WTC11 (cell line): Measurements from ENCODE around the gene STK35. TPM values are rescaled to one million over a fixed set of nuclear protein-coding genes. Genes with fewer than 3 reads are reported as not detected.

Source experiments
- ATAC-seq: fragments of 200-7000 bp; cut with Tn5 transposase; 2 replicates; pipeline ENCODE4 v1.10.0; 2021; ENCODE audit warnings: mild to moderate bottlenecking, moderate library complexity
- CTCF ChIA-PET: fragments of 300-600 bp; sonication (Branson Sonifier 250); formaldehyde crosslinking; loops from one replicate; lab custom pipeline; 2021; ENCODE audit warnings: antibody characterized with exemption; lab: Charles Lee
- POLR2A ChIA-PET: fragments of 350-600 bp; sonication (Branson Sonifier 250); formaldehyde crosslinking; loops from one replicate; lab custom pipeline; 2021; ENCODE audit warnings: antibody characterized with exemption; lab: Charles Lee
- DNase-seq: peaks from one replicate; pipeline ENCODE4 v3.0.0; 2021; ENCODE audit warnings: low spot score
- H3K27ac Mint-ChIP-seq: 2 replicates; pipeline ENCODE4 v1.8.0; 2021; ENCODE audit warnings: mixed read lengths
- H3K27me3 Mint-ChIP-seq: 2 replicates; pipeline ENCODE4 v1.8.0; 2021; ENCODE audit warnings: low read depth, mild to moderate bottlenecking, moderate library complexity, mixed read lengths
- H3K36me3 Mint-ChIP-seq: 2 replicates; pipeline ENCODE4 v1.8.0; 2021; ENCODE audit warnings: mixed read lengths
- H3K4me1 Mint-ChIP-seq: 2 replicates; pipeline ENCODE4 v1.8.0; 2022; ENCODE audit warnings: mixed read lengths
- H3K4me3 Mint-ChIP-seq: 2 replicates; pipeline ENCODE4 v1.8.0; 2021; ENCODE audit warnings: mild to moderate bottlenecking, moderate library complexity, mixed read lengths
- H3K9me3 Mint-ChIP-seq: 2 replicates; pipeline ENCODE4 v1.8.0; 2021; ENCODE audit warnings: mixed read lengths
- ATF1 ChIP-seq: sonication (generic); formaldehyde crosslinking; IDR thresholded peaks from 2 replicates; pipeline ENCODE4 v1.8.1; 2023; ENCODE audit warnings: mild to moderate bottlenecking, moderate library complexity, missing genetic modification reagents
- CREB1 ChIP-seq: sonication (generic); formaldehyde crosslinking; IDR thresholded peaks from 2 replicates; pipeline ENCODE4 v1.8.0; 2023; ENCODE audit warnings: mild to moderate bottlenecking, missing genetic modification reagents
- CTCF ChIP-seq: fragments of 200-600 bp; IDR thresholded peaks from 2 replicates; pipeline ENCODE4 v1.8.0; 2022; ENCODE audit warnings: antibody characterized with exemption
- ESRRA ChIP-seq: sonication (generic); formaldehyde crosslinking; IDR thresholded peaks from 2 replicates; pipeline ENCODE4 v1.8.1; 2022; ENCODE audit warnings: mild to moderate bottlenecking, missing genetic modification reagents, borderline replicate concordance
- FOXJ3 ChIP-seq: sonication (generic); formaldehyde crosslinking; IDR thresholded peaks from 2 replicates; pipeline ENCODE4 v1.9.0; 2021; ENCODE audit warnings: missing genetic modification reagents, mild to moderate bottlenecking, borderline replicate concordance
- GRHL2 ChIP-seq: fragments of 250-450 bp; sonication (Bioruptor Pico); IDR thresholded peaks from 2 replicates; pipeline ENCODE4 v1.8.0; 2022; ENCODE audit warnings: mild to moderate bottlenecking, moderate library complexity; ENCODE audit not compliant: insufficient replicate concordance, severe bottlenecking
- HMGXB4 ChIP-seq: sonication (generic); formaldehyde crosslinking; IDR thresholded peaks from 2 replicates; pipeline ENCODE4 v1.8.1; 2023; ENCODE audit warnings: mild to moderate bottlenecking, moderate library complexity, missing genetic modification reagents
- JAZF1 ChIP-seq: fragments of 250-450 bp; sonication (Bioruptor Pico); IDR thresholded peaks from 2 replicates; pipeline ENCODE4 v1.9.0; 2021; ENCODE audit warnings: moderate library complexity, mild to moderate bottlenecking, inconsistent platforms
- MYBL2 ChIP-seq: sonication (generic); formaldehyde crosslinking; IDR thresholded peaks from 2 replicates; pipeline ENCODE4 v1.8.1; 2023; ENCODE audit warnings: mild to moderate bottlenecking, moderate library complexity, missing genetic modification reagents
- RELA ChIP-seq: sonication (generic); formaldehyde crosslinking; IDR thresholded peaks from 2 replicates; pipeline ENCODE4 v1.8.1; 2022; ENCODE audit warnings: missing genetic modification reagents, mild to moderate bottlenecking, borderline replicate concordance
- RORB ChIP-seq: fragments of 250-450 bp; sonication (Bioruptor Pico); IDR thresholded peaks from 2 replicates; pipeline ENCODE4 v1.9.0; 2021; ENCODE audit warnings: mild to moderate bottlenecking
- SMAD4 ChIP-seq: sonication (generic); formaldehyde crosslinking; IDR thresholded peaks from 2 replicates; pipeline ENCODE4 v1.8.0; 2022; ENCODE audit warnings: mild to moderate bottlenecking, missing genetic modification reagents
- SOX15 ChIP-seq: fragments of 250-450 bp; sonication (Bioruptor Pico); IDR thresholded peaks from 2 replicates; pipeline ENCODE4 v1.9.0; 2021; ENCODE audit warnings: mild to moderate bottlenecking
- STAT6 ChIP-seq: sonication (generic); formaldehyde crosslinking; conservative IDR thresholded peaks from 2 replicates; pipeline ENCODE4 v1.8.1; 2023; ENCODE audit warnings: mild to moderate bottlenecking, low read depth, missing genetic modification reagents, moderate library complexity
- TCF7 ChIP-seq: sonication (generic); formaldehyde crosslinking; IDR thresholded peaks from 2 replicates; pipeline ENCODE4 v1.8.0; 2022; ENCODE audit warnings: mild to moderate bottlenecking, low read depth, missing genetic modification reagents, moderate library complexity
- ZBTB21 ChIP-seq: sonication (generic); formaldehyde crosslinking; IDR thresholded peaks from 2 replicates; pipeline ENCODE4 v1.8.1; 2023; ENCODE audit warnings: mild to moderate bottlenecking, missing genetic modification reagents, borderline replicate concordance
- ZNF138 ChIP-seq: sonication (generic); formaldehyde crosslinking; conservative IDR thresholded peaks from 2 replicates; pipeline ENCODE4 v1.8.1; 2022; ENCODE audit warnings: mild to moderate bottlenecking, moderate library complexity, missing genetic modification reagents
- ZNF263 ChIP-seq: sonication (generic); formaldehyde crosslinking; IDR thresholded peaks from 2 replicates; pipeline ENCODE4 v1.8.1; 2022; ENCODE audit warnings: low read depth, mild to moderate bottlenecking, moderate library complexity, missing genetic modification reagents
- ZNF671 ChIP-seq: fragments of 250-450 bp; sonication (Bioruptor Pico); IDR thresholded peaks from 2 replicates; pipeline ENCODE4 v1.8.0; 2021; ENCODE audit warnings: mild to moderate bottlenecking
- ZSCAN18 ChIP-seq: fragments of 250-450 bp; sonication (Bioruptor Pico); IDR thresholded peaks from 2 replicates; pipeline ENCODE4 v2.1.2; 2022; ENCODE audit warnings: mild to moderate bottlenecking, moderate library complexity
- total RNA-seq: library from RNA; stranded (reverse); gene quantifications from 3 replicates; pipeline ENCODE4 v1.2.3, GENCODE V29; 2021
- TF ChIP-seq, protein P1 (sequence below): sonication (generic); formaldehyde crosslinking; IDR thresholded peaks from 2 replicates; pipeline ENCODE4 v1.8.0; 2022; ENCODE audit warnings: mild to moderate bottlenecking, missing genetic modification reagents

STK35 gene
- total RNA-seq, 1 experiment from 2014 or later = 37.2 TPM

- CTCF ChIA-PET = interaction anchor here (1.1 kb wide), 1 partner anchor 45 kb away, joined by 3 read pairs; no protein-coding TSS in a partner anchor
- ATAC-seq = no peak
Measured at GRCh38 chr20:2127238-2127637, 25.6 kb downstream of the STK35 start.

DNA sequence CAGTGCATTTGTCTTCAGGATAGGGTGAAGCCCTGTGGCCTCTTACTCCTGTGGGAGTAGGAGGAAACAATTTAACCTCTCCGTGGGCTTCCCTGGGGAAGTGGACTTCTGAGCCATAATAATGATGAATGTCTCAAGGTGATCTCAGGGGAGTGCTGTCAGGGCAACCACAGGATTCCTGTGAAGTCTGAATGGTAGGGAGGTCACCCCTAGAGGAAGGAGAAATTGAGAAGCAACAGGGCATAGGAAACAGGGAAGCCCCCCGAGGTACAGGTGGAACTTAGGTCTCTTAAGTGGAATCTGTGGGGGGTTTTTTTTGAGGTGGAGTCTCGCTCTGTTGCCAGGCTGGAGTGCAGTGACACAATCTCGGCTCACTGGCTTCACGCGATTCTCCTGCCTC lies 26.9 kb downstream of the STK35 start:
- Mint-ChIP-seq H3K9me3 (no peaks in the 10 kb centered on the region), H3K27me3 (no peaks in the 10 kb centered on the region), H3K36me3 (no peaks in the 10 kb centered on the region), H3K4me1 (peaks cover 40% of the 10 kb centered on the region), H3K27ac (no peak overlapping the region), H3K4me3 (no peak overlapping the region)
- ChIA-PET CTCF (interaction anchor here (1.1 kb wide), 1 partner anchor 44 kb away, joined by 3 read pairs; no protein-coding TSS in a partner anchor), POLR2A (no interaction called here)
- no peak for TF ChIP-seq SMAD4 (CRISPR knock-in tag)
- TF ChIP-seq TCF7 (CRISPR knock-in tag) = no peak
- no peak for TF ChIP-seq HMGXB4
- TF ChIP-seq JAZF1 (CRISPR knock-in tag) = no peak
- no peak for TF ChIP-seq ATF1 (CRISPR knock-in tag)
- no peak for TF ChIP-seq RELA (CRISPR knock-in tag)
- no peak for TF ChIP-seq CREB1 (CRISPR knock-in tag)
- TF ChIP-seq ZBTB21 (CRISPR knock-in tag) = no peak
- no peak for TF ChIP-seq SOX15 (CRISPR knock-in tag)
- TF ChIP-seq, protein P1, sequence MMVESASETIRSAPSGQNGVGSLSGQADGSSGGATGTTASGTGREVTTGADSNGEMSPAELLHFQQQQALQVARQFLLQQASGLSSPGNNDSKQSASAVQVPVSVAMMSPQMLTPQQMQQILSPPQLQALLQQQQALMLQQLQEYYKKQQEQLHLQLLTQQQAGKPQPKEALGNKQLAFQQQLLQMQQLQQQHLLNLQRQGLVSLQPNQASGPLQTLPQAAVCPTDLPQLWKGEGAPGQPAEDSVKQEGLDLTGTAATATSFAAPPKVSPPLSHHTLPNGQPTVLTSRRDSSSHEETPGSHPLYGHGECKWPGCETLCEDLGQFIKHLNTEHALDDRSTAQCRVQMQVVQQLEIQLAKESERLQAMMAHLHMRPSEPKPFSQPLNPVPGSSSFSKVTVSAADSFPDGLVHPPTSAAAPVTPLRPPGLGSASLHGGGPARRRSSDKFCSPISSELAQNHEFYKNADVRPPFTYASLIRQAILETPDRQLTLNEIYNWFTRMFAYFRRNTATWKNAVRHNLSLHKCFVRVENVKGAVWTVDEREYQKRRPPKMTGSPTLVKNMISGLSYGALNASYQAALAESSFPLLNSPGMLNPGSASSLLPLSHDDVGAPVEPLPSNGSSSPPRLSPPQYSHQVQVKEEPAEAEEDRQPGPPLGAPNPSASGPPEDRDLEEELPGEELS = no peak
- no peak for TF ChIP-seq ZNF671 (CRISPR knock-in tag)
- no peak for TF ChIP-seq ESRRA (CRISPR knock-in tag)
- no peak for TF ChIP-seq STAT6 (CRISPR knock-in tag)
- no peak for TF ChIP-seq MYBL2 (CRISPR knock-in tag)
- no peak for TF ChIP-seq RORB (CRISPR knock-in tag)
- TF ChIP-seq ZNF138 (CRISPR knock-in tag) = no peak
- no peak for TF ChIP-seq GRHL2 (CRISPR knock-in tag)
- TF ChIP-seq ZSCAN18 (CRISPR knock-in tag) = no peak
- no peak for TF ChIP-seq FOXJ3 (CRISPR knock-in tag)
- DNase-seq (no peak), ATAC-seq (no peak)

More at GRCh38 chr20:2127238-2127637, 25.6 kb downstream of the STK35 start:
- DNase-seq = no peak
- Mint-ChIP-seq H3K9me3 (no peaks in the 10 kb centered on the region), H3K4me3 (no peak overlapping the region), H3K36me3 (no peaks in the 10 kb centered on the region), H3K27me3 (no peaks in the 10 kb centered on the region), H3K4me1 (peaks cover 29% of the 10 kb centered on the region), H3K27ac (no peak overlapping the region)
- TF ChIP-seq ZNF263 (CRISPR knock-in tag) (no peak), CTCF (no peak)
- POLR2A ChIA-PET = no interaction called here
